OCI-LY7 (cell line): ENCODE measurements around the gene PNLDC1.
"Not testable (repeated sequence)": the region's sequence is repeated elsewhere in the genome, so short reads cannot be mapped to it uniquely, and the experiment has no call there.

Experiments used
- CTCF ChIP-seq: fragments of 200-600 bp; sonication (generic); conservative IDR thresholded peaks from 2 replicates; pipeline ENCODE4 v1.5.1; 2014; ENCODE audit warnings: mild to moderate bottlenecking, antibody characterized with exemption, low read length, moderate library complexity, mixed read lengths
- EZH2phosphoT487 ChIP-seq: fragments of 200-600 bp; sonication (generic); IDR thresholded peaks from 2 replicates; pipeline ENCODE4 v1.6.1; 2018; ENCODE audit warnings: low read depth, borderline replicate concordance, mild to moderate bottlenecking, mixed run types, antibody characterized with exemption, low read length, moderate library complexity, mixed read lengths

- TF ChIP-seq CTCF, EZH2phosphoT487: not testable (repeated sequence)
These were observed 48.5 kb downstream of the PNLDC1 start for GRCh38 chr6:159848552-159848951.
